HG03135 (cell line): ENCODE results near the gene BMERB1.

ENCODE experiments used
- ATAC-seq: cut with Tn5 transposase; IDR thresholded peaks from one replicate; pipeline ENCODE4 v1.9.1; 2021; ENCODE audit warnings: mild to moderate bottlenecking, moderate library complexity; ENCODE audit not compliant: unreplicated experiment

Gene BMERB1

DNA sequence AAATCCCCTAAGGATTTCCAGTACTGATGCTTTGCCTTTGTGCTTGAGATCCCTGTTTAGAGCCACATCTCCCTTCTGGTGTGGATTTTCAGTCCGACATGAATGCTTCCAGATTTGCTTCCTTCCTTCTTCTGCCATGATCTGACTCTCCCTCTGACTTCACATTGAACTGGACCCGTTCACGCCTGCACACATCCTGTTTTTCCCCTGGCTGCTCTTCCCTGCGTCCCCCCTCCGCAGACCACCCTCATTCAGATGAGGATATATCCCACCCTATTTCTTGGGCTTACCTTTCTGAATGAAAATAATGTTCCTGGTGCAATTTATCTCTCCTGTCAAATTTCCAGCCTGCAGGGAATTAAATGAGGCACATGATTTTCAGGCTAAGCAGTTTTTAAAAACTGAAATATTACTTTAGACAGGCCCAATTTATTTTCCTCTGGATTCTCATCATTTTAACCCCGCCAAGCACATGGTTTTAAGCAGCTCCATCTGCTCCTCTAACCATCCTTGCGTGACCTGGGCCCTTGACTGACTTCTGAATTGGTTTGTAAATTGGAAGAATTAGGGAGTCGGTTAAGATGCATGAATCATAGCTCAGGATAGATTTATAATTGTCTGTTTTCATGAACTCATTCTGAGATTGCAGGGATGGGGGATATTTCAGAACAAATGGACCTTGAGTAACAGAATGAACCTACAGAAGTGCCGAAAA lies 59.2 kb downstream of the BMERB1 start:
- no peak for ATAC-seq

DNA sequence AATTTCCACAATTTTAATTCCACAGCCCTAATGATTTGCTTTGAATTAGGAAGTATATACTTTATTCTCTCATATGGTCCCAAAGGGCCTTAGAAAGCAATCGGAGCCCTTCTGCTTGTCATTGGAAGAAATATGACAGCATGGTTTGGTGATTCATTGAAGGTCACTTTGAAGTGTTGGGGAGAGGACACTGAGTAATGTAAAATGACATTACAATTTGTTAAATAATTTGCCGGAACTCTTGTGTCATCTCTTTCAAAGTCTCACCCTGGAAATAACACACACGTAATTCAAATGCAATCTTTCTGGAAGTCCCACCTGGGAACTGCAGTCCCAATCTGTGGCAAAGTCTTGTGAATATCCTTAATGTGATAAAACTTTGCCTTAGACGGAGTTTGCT lies 59.8 kb downstream of the BMERB1 start:
- ATAC-seq = no peak

- ATAC-seq = no peak
Measured at GRCh38 chr16:15495898-15496297, 61.5 kb downstream of the BMERB1 start.

- ATAC-seq = no peak
Measured at GRCh38 chr16:15498427-15499175, 64.2 kb downstream of the BMERB1 start.

GRCh38 chr16:15502041-15502725 lies 67.8 kb downstream of the BMERB1 start:
- ATAC-seq = no peak

DNA sequence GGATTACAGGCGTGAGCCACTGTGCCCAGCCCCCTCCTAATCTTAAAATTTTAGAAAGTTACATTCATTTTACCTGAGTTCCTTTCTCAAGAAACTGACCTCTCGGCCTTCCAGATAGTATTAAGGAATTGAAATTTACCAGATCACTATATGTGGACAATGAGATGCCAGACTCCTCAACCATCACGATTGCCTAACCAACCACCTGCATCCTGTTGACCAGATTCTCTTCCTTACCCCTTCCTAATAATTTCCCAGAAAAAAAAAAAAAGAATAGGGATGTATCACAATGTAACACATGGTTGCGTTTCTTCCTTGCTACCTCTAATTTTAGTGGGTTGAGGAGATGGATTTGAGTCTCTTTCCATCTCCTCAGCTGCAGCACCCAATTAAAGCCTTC lies 72.1 kb downstream of the BMERB1 start:
- no peak for ATAC-seq

DNA sequence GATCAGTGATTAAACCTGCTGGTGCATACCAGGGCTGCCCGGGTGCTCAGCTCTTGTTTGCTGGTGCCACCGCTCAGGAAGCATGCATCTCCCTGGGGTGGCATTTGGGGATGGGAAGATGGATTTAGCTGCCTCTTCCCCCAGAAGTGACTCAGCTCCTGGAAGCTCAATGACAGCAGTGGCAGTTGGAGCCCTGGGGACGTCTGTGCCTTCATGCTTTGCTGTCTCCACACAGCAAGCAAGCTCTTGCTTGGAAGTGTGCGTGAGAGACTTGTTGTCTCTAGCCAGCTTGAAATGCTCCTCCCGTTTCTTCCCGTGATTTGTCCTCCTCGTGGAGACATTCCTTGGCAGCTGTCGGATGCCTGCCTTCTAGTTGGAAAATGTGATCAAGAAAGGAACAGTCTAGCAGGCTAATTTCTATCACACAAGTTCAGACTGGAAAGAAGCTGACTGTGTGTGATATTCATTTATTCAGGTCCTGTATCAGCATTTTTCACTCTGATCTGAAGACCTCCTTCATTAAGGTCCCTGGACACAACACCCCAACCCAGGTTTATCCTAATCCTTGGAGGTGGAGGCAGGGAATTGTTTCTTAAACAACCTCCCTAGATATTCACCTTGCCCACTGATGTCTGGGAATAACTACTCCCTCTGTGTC lies 73.0 kb downstream of the BMERB1 start:
- ATAC-seq = no peak

DNA sequence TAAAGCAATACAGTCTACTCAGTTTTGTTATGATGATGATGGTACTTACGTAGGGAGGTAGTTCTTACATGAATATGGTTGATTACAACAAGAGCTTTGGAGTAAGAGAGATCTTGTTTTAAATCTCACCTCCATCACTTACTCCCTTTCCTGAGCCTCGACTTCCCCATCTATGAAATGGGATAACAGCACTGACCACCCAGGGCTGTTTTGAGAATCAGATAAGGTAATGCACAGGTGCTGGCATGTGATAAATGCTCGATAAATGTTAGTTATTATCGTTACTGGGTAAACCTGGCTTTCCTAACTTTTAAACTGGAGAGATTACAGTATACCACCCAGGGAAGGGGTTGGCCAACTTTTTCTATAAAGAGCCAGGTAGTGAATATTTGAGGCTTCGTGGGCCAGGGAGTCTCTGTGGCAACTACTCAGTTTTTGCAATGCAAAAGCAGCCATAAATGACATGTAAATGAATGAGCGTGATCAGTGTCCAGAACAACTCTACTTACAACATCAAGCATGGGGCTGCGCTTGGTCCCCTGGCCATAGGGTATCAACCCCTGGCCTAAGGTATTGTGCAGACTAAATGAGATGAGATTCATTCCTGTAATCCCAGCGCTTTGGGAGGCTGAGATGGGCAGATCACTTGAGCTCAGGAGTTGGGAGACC lies 73.7 kb downstream of the BMERB1 start:
- ATAC-seq = no peak

GRCh38 chr16:15509051-15509592 lies 74.7 kb downstream of the BMERB1 start:
- ATAC-seq = no peak

DNA sequence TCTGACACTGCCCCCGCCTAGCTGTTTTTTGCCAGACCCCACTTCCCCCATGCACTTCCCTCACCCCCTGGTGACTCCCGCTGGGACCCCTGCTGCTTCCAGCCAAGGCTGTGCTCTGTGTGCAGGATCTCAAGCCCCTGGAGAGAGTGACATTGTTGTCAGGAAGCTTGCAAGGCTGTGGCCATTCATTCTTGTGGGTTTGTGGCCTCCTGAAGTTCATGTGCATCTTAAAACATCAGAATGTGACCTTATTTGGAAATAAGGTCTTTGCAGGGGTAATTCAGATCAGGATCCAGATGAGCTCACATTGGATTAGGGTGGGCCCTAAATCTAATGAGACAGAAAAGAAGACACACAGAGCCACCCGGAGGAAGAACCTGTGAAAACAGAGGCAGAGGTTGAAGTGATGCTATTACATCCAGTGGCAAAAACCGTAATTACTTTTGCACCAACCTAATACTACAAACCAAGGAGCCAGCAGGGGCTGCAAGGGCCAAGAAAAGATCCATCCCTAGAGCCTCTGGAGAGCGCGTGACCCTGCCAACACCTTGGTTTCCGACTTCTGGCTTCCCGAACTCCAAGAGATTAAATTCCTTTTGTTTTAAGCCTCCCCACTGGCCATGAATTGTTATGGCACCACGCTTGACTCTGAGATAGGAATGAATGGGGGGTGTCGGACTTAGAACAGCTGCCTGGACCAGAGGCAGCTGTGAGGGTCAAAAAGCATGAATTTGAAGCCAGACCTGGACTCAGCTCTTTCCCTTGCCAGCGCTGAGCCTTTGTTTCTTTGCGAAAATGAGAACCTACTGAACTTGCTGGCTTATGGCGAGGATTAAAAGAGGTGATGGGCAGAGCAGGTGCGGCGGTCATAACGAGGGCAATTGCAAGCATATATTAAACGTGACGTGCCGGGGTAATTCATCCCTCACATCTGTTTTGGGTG lies 75.5 kb downstream of the BMERB1 start:
- ATAC-seq = no peak

- no peak for ATAC-seq
Measured at GRCh38 chr16:15510992-15511391, 76.6 kb downstream of the BMERB1 start.

- no peak for ATAC-seq
Measured at GRCh38 chr16:15511759-15512487, 77.5 kb downstream of the BMERB1 start.

- no peak for ATAC-seq
Measured at GRCh38 chr16:15513156-15513555, 78.8 kb downstream of the BMERB1 start.

DNA sequence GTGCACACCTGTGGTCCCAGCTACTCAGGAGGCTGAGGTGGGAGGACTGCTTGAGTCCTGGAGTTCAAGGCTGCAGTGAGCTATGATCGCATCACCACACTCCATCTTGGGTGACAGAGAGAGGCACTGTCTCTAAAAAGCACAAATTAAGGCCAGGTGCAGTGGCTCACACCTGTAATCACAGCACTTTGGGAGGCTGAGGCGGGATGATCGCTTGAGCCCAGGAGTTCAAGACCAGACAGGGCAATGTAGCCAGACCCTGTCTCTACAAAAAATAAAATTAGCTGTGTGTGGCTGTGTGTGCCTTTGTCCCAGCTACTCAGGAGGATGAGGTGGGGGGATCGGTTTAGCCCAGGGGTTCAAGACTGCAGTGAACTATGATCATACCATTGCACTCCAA lies 81.6 kb downstream of the BMERB1 start:
- no peak for ATAC-seq

- ATAC-seq = no peak
Measured at GRCh38 chr16:15516609-15517008, 82.2 kb downstream of the BMERB1 start.

- ATAC-seq = no peak
Measured at GRCh38 chr16:15517743-15518377, 83.5 kb downstream of the BMERB1 start.

DNA sequence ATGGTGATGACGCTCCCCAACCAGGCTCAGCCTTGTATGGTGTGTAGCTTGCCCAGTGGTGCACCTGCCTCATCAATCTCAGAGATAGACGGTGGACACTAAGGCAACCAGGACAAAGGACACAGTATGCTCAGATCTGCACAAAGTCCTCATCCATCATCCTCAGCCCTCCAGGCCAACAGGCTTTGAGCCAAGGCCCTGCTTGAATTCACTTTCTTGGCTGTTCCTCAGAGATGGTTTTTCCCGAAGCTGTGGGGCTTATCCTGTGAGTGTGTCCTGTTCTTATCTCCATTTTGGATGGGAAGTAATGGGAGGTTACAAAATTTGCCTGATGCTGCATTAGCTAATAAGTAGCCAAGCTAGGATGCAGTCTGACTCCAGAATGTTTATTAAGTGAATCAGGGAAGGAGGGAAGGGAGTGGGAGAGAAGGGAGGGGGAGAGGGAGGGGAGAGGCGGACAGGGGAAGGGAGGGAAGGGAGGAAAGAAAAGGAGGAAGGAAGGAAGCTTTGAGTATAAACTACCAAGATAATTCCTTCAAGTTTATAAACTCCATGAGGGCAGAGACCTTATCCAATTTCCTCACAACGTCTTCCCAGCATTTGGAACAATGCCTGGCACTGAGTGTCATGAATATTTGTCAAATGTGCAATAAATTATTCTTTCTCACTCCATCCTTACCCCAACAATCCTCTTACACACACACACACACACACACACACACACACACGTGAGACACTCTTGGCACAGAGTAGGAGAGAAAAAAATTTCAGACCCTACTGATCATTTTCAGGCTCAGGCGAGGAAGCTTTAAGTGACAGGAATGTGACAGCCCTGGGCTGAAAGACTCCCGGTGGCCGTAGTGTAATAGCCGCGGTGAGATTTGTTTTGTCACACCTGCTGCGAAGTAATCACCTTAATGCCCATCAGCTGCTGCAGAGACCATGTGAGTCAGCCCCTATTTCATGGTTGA lies 84.3 kb downstream of the BMERB1 start:
- no peak for ATAC-seq
